ENCODE measurements around the gene CWF19L2. TPM values are rescaled to one million over a fixed set of nuclear protein-coding genes. Genes with fewer than 3 reads are reported as not detected.
A peak's percentile ranks its signal among the peaks of the same experiment; 100 is the strongest.
"Not testable (repeated sequence)": the region's sequence is repeated elsewhere in the genome, so short reads cannot be mapped to it uniquely, and the experiment has no call there.

CWF19L2 gene
- total RNA-seq, 1 donor from 2014 or later = 26.1 TPM

DNA sequence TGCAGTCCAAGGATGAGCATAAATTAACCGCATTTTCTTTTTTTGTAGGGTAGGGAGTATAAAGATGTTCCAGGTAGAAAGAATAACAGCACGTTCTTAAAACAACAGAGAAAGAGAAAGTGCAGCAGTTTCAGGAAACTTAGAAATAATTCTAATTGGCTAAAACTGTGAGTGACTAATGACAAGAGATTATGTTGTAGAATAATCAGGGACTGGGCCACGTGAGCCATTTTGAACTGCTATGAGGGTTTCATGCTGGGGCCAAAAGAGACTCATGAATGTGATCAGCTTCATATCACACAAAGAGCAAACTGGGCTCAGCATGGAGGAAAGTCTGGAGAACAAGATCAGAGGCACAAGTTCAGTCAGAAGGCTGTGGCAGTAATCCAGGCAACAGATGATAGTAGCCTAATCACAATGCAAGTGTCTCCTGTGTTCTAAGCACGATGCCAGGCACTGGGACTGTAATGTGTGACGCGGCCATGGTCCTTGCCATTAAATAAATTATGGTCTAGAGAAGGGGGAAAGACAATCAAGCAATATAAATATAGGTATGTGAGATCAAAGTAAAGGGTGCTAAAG lies 17.9 kb downstream of the CWF19L2 start:
- FAIRE-seq (no peak), DNase-seq (ENCODE audit: low spot score in 2 of 2) (no peak)

DNA sequence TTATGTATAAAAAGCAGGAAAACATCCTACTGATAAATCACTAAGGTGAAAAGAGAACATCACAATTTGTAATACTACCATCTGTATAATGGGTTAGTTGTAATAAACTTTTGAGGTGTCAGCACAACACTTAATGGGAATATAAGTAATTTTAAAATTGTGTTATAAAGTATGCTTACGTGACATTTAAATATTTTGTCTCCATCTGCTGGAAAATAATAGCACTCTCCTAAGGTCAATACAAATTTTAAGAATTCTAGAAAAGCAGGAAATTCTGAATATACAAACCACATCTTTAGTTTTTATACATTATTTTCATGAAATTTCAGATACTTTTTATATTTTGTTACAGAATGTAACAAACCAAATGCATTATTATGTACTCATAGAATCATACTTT lies 19.5 kb downstream of the CWF19L2 start:
- DNase-seq (ENCODE audit: low spot score in 2 of 2) (no peak), FAIRE-seq (no peak)

DNA sequence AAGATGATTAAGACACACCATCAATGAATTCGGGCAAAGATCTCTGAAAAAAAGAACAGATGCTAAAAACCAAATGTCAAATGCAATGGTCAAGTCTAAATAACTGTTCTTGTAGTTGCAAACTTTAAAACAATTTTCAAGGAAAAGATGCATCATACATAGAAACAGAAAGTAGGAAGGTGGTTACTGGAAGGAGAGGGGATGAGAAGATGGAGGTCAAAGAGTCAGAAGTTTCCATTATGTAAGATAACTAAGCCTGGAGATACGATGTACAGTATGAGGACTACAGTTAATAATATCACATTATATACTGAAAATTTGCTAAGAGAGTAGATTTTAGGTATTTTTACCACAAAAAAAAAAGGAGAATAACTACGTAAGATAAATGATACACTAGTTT lies 27.1 kb downstream of the CWF19L2 start:
- FAIRE-seq (no peak), DNase-seq (ENCODE audit: low spot score in 2 of 2) (no peak)

DNA sequence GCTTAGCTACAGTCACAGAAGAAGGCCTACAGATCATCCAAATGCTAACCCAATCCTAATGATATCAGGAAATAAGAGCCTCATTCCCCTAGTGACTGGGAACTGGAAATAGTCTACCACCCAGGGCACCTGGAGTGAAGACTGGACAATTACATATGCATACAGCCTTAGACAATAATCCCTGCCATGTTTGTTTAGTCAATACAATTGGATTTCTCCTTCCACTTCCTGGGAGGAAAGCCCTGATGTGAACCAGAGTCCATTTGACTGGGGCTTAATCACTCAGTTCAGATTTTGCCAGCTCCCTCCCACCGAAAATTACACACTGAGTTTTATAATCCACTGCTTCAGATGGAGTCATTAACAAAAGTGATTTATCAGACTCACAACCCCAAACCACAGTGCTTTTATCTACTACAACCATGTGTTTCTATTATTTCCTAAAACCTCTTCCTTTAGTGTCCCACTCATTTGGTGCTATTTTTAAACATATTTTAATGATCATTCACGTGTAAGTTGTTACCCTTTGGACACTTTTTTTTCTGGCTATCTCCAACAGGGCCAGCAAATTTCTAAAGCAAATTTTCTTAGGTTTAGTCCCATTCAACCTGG lies 29.9 kb downstream of the CWF19L2 start:
- no peak for DNase-seq (ENCODE audit: low spot score in 2 of 2)
- no peak for FAIRE-seq

DNA sequence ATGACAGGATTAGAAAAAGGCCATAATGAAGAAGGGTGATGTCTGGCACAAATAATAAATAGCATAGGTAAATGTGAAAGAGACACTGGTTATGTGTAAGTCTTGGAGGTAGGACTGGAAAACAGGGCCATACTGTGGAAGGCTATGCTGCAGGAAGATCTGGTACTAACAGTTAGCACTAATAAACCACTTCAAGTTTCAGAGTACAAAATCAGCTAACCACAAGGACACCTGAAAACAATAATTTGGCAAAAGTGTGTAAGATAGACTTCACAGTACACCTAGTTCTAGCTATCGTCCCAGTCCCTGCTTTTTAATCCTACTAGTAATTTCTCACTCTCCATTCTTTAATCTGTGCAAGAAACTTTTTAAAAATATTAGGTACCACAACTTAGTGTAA lies 44.3 kb downstream of the CWF19L2 start:
- DNase-seq (ENCODE audit: low spot score in 2 of 2) (no peak), FAIRE-seq (no peak)

DNA sequence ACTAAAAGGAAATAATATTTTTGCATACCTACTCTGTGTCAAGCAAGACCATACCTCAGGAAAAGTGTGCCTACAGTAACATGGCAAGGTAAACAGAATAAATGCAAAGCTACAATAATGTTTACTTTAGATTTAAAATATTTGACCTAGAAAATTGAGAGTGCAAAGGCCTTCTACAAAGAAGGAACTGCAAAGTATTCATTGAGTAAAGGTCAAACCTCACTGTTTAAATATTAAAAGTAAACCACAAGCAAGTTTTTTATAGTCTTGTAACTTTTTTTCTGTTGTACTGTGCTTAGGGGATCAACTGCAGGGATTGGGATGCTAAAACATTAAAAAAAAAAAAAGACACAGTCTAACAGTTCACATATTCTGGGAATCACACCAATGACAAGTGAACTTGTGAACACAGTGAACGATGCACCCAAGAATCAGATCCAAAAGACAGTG lies 48.8 kb downstream of the CWF19L2 start:
- no peak for DNase-seq (ENCODE audit: low spot score in 2 of 2)
- FAIRE-seq = no peak

DNA sequence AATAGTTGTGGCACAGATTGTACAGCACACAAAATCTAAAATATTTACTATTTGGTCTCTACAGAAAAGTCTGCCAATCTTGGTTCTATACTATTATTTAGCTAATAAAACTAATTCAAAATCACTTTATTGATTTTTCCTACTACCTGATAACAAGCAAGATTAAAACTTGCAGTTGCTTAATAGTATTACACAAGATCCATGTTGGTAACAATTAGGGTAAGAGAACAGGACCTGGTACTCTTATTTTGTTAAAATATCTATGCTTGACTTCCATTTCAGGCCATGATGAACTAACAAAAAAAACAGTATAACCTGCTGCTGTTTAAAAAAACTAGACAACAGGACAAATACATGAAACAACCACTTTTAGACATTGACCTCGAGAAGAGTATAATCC lies 52.4 kb downstream of the CWF19L2 start:
- DNase-seq (ENCODE audit: low spot score in 2 of 2) (no peak), FAIRE-seq (no peak)

DNA sequence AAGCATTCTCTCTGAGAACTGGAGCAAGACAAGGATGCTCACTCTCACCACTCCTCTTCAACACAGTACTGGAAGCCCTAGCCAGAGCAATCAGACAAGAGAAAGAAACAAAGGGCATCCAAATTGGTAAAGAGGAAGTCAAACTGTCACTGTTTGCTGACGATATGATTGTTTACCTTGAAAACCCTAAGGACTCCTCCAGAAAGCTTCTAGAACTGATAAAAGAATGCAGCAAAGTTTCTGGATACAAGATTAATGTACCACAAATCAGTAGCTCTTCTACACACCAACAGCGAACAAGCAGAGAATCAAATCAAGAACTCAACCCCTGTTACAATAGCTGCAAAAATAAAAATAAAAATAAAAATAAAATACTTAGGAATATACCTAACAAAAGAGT lies 56.5 kb downstream of the CWF19L2 start:
- not testable (repeated sequence) for DNase-seq (ENCODE audit: low spot score in 2 of 2); FAIRE-seq

DNA sequence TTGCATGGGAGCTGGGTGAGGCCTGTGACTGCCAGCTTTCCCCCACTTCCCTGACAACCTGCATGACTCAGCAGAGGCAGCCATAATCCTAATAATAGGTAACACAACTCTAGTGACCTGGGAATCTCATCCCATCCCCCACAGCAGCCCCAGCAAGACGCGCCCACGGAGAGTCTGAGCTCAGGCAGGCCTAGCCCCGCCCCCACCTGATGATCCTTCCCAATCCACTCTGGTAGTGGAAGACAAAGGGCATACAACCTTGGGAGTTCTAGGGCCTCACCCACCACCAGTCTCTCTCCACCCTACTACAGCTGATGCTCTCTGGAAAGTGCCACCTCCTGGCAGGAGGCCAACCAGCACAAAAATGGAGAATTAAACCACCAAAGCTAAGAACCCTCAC lies 60.3 kb downstream of the CWF19L2 start:
- DNase-seq (ENCODE audit: low spot score in 2 of 2) (no peak), FAIRE-seq (no peak)

DNA sequence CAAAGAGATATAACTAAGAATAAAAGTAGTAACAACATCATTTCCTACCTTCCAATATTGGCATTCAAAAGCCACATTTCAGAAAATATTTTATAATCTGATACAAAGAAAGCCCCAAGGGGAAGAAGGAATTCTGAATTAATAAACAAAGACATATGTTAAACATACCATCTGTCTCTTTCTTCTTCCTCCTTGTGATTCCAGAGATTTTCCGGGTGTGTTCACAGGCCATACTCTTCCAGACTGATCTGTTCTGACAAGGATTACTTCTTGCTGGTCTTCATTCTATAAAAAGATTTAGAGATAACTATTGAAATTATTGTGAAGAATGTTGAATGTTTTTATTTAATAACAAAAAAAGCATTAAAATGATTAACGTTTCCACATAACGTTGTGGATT lies 65.0 kb downstream of the CWF19L2 start:
- FAIRE-seq (no peak), DNase-seq (ENCODE audit: low spot score in 2 of 2) (no peak)

DNA sequence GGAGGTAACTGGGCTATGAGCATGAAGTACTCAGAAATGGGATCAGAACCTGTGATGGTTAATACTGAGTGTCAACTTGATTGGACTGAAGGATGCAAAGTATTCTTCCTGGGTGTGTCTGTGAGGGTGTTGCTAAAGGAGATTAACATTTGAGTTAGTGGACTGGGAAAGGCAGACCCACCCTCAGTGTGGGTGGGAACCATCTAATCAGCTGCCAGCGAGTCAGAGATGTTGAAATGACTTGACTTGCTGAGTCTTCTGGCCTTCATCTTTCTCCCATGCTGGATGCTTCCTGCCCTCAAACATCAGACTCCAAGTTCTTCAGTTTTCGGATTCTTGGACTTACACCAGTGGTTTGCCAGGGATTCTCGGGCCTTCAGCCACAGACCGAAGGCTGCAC lies 66.9 kb downstream of the CWF19L2 start:
- DNase-seq (ENCODE audit: low spot score in 2 of 2); FAIRE-seq: not testable (repeated sequence)

DNA sequence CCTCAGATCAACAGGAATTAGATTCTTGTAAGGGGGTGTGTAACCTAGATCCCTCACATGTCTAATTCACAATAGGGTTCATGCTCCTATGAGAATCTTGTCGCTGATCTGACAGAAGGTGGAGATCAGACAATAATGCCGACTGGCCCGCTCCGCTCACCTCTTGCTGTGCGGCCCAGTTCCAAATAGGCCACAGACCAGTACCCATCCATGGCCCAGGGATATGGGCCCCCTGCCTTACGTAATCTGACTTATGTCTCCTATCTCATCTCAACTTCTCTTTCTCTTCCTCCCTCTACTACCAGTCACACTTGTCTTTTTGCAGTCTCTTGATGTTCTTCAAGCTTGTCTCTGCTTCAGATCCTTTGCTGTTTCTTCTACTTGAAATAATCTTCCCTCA lies 70.0 kb downstream of the CWF19L2 start:
- DNase-seq (ENCODE audit: low spot score in 2 of 2) = no peak
- no peak for FAIRE-seq

DNA sequence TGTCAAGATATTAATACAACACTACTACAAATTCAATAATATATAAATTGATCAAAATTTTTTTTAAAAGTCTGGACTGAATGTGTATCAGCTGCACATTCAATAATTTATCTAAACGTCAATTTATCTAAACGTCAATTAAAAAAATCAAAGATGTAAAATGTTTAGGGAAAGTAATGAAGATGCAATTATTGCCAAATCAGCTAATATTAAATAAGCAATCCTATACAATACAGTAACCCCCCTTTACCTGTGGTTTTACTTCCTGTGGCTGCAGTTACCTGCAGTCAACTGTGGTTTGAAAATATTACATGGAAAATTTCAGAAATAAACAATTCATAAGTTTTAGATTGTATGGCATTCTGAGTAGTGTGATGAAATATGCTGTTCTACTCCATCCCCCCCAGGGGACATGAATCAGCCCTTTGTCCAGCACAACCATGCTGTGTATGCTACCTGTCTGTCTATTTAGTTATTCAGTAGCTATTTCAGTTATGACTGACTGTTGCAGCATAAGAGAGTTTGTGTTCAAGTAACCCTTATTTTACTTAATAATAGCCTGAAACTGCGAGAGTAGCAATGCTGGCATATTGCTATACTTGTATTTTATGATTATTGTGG lies 72.2 kb downstream of the CWF19L2 start:
- no peak for DNase-seq (ENCODE audit: low spot score in 2 of 2)
- FAIRE-seq = peak; percentile 81

DNA sequence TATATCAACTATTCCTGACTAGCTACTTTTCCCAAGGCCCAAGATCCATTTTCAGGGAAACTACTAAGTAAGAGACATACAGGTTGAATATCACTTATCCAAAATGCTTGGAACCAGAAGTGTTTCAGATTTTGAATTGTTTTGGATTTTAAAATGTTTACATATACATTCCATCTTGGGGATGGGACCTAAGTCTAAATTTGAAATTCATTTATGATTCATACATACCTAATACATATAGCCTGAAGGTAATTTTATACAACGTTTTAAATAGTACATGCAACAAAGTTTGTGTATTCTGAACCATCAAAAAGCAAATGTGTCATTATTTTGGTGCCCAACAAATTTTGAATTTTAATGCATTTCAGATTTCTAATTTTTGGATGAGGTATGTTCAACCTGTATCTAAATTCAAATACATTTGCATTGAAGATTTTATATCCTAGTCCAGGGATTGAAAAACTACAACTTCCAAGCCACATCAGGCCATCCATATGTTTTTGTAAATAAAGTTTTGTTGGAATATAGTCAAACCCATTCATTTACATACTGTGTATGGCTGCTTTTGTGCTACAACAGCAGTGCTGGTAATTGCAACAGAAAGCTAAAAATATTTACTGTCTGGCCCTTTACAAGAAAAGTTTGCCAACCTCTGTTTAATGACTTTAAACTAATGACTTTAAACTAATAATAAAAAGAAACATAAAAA lies 73.3 kb downstream of the CWF19L2 start:
- DNase-seq (ENCODE audit: low spot score in 2 of 2) = no peak
- no peak for FAIRE-seq

DNA sequence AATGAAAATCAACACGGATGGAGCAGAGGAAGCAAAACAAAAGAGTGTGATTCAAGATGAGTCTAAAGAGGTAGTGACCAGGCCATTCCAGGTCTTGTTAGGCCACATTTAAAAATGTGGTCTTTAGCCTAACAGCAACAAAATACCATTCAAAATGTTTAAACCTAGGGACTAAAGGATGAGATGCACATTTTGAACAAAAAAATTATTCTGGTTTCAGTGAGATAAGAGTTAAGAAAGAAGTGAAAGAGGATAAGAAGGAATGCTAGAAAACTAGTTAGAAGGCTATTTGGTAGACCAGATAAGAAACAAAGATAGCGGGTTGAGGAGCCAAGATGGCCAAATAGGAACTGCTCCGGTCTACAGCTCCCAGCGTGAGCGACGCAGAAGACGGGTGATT lies 85.2 kb downstream of the CWF19L2 start:
- no peak for FAIRE-seq
- no peak for DNase-seq (ENCODE audit: low spot score in 2 of 2)

DNA sequence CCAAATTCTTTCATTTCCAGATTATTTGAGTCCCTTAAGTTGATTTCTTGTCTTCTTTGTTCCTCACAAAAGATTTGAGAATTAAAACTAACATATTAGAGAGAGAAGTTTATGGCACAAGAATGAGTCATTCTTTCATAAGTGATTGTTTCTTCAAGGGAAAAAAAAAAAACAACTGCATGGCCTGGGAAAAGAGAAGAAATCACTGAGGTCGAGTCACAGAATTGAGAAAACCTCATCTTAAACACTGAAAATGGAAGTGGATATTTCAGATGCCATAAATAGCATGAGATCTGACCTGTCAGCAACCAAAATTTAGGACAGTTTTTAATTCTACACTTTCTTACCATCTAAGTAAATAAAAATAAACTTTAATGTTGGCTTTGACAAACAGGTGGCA lies 87.2 kb downstream of the CWF19L2 start:
- no peak for DNase-seq (ENCODE audit: low spot score in 2 of 2)
- no peak for FAIRE-seq

DNA sequence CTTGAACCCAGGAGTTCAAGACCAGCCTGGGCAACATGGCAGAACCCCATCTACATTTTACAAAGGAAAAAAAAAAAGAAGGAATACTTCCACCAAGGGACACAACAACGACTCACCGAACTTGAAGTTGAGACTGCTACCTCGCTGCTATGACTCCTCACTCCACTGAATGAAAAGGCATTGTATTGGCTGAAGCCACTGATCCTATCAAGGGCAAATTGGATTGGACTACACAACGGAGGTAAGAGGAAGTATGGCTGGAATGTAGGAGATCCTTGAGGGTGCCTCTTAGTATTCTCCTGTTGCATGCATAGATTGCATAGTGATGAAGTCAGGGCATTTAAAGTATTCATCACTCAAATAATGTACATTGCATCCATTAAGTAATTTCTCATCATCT lies 97.9 kb downstream of the CWF19L2 start:
- FAIRE-seq (no peak), DNase-seq (ENCODE audit: low spot score in 2 of 2) (no peak)

DNA sequence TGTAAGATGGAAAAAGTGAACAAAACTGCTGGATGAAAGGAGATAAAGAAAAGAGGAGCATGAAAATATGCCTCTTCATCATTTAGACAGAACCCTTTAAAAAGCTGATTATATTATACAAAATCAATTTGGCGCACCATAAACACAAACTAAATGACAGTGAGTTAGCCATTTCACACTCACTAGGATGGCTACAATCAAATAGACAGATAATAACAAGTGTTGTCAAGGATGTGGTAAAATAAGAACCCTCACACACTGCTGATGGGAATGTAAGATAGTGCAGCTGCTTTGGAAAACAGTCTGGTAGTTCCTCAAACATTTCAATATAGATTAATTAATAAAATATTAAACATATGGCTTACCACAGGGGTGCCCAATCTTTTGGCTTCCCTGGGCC lies 99.7 kb downstream of the CWF19L2 start:
- FAIRE-seq = no peak
- DNase-seq (ENCODE audit: low spot score in 2 of 2) = no peak

DNA sequence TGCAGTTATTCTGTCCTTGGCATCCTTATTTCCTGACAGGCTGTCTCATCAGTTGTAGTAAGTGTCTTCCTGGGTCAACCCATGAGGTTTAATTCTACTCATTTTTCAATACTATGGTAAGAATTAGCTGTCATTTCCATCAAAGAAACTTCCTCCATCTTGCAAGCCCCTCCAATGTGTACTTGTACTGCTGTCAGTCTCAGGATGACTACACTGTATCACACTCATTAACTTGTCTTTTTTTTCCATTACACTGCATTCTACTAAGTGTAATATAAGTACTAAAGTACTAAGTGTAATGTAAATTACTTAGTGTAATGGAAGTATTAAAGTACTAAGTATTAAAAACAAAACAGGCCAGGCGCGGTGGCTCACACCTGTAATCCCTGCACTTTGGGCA lies 102.8 kb downstream of the CWF19L2 start:
- DNase-seq (ENCODE audit: low spot score in 2 of 2) = no peak
- FAIRE-seq = no peak

DNA sequence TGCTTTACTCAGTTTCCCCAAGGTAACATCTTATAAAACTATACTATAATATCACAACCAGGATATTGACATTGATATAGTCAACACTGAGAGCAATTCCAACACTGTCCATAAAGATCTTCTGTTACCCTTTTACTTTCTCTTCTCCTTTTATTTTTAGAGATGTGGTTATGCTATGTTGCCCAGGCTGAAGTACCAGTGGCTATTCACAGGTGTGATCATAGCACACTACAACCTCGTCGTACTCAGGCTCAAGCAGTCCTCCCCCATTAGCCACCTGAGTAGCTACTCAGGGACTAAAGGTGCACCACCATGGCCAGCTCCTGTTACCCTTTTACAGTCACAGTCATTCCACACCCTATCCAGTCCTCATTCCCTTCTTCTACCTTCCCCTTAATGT lies 119.7 kb downstream of the CWF19L2 start:
- no peak for DNase-seq (ENCODE audit: low spot score in 2 of 2)
- FAIRE-seq = no peak

DNA sequence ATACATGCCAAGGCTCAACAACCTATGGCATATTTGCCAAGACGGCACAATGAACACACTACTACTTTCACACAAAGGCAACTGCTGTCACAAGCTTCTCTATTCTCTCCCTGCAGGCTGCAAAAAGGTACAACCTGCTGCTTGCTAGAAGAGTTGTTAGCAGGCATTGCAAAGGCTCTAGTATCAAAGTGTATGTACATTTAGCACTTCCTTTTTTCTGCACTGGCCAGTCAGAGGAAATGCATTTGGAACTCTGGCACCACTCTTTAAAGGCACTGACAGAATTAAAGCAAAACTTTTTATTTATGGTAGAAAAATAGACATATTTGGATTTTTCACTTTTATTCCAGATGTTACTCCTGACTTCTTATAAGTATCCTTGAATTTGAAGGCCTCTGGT lies 125.9 kb downstream of the CWF19L2 start:
- FAIRE-seq (no peak), DNase-seq (ENCODE audit: low spot score in 2 of 2) (no peak)

DNA sequence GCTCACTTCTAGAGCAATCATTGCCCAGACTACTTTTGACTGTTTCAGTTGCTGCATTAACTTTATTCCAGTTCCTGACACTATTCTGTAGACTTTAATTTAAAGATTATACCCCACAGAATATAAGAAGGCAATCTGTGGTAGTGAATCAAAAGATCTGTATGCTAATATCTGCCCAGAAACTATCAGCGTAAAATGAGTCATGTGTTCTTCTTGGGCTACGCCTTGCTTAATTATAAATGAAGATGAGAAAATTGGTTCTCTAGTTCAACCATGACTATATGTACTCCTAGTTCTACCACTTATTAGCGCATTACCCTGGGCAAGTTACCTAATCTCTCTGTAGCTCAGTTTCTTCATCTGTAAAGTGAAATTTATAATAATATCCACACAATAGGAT lies 128.5 kb downstream of the CWF19L2 start:
- DNase-seq (ENCODE audit: low spot score in 2 of 2) = no peak
- FAIRE-seq = no peak

All from frontal cortex (tissue), 4 donors.